OCI-LY7 (cell line): ENCODE measurements around the gene DND1. TPM values are rescaled to one million over a fixed set of nuclear protein-coding genes. Genes with fewer than 3 reads are reported as not detected.
A peak's percentile ranks its signal among the peaks of the same experiment; 100 is the strongest.
"Not testable (repeated sequence)": the region's sequence is repeated elsewhere in the genome, so short reads cannot be mapped to it uniquely, and the experiment has no call there.

Source experiments
- BruUV-seq: library from RNA; stranded (reverse); fragments of 400-500 nt; replicated peaks from 2 replicates; lab custom pipeline; 2021; lab: Mats Ljungman, UMichigan
- CTCF ChIA-PET: fragments of 300-600 bp; sonication (Branson Sonifier 250); formaldehyde crosslinking; loops from one replicate; lab custom pipeline; 2022; ENCODE audit warnings: antibody characterized with exemption; ENCODE audit not compliant: unreplicated experiment; lab: Charles Lee
- POLR2A ChIA-PET: fragments of 300-600 bp; sonication (Branson Sonifier 250); formaldehyde crosslinking; loops from one replicate; lab custom pipeline; 2022; ENCODE audit warnings: antibody characterized with exemption; lab: Charles Lee
- DNase-seq: peaks from one replicate; pipeline ENCODE4 v3.0.0-alpha.2; 2015; ENCODE audit warnings: low spot score
- H2AFZ ChIP-seq: fragments of 200-600 bp; sonication (generic), shearing (Covaris generic); 2 replicates; pipeline ENCODE4 v1.6.1; 2014; ENCODE audit warnings: mild to moderate bottlenecking, antibody characterized with exemption, low read length, moderate library complexity
- H3K27ac ChIP-seq: fragments of 200-600 bp; sonication (generic); 2 replicates; pipeline ENCODE4 v1.5.1; 2014; ENCODE audit warnings: mixed run types, low read depth, mild to moderate bottlenecking, moderate library complexity, low read length, inconsistent platforms; ENCODE audit not compliant: poor library complexity, severe bottlenecking
- H3K36me3 ChIP-seq: fragments of 200-600 bp; sonication (generic); 2 replicates; pipeline ENCODE4 v1.6.1; 2014; ENCODE audit warnings: mild to moderate bottlenecking, antibody characterized with exemption, low read length, moderate library complexity, mixed read lengths; ENCODE audit not compliant: insufficient read depth
- H3K4me1 ChIP-seq: fragments of 200-600 bp; sonication (generic); 2 replicates; pipeline ENCODE4 v1.5.1; 2014; ENCODE audit warnings: mild to moderate bottlenecking, low read length; ENCODE audit not compliant: insufficient read depth, poor library complexity, severe bottlenecking
- H3K4me2 ChIP-seq: fragments of 200-600 bp; sonication (generic); 2 replicates; pipeline ENCODE4 v1.6.1; 2014; ENCODE audit warnings: mild to moderate bottlenecking, low read length
- H3K4me3 ChIP-seq: fragments of 200-600 bp; sonication (generic); 2 replicates; pipeline ENCODE4 v1.5.1; 2014; ENCODE audit warnings: mild to moderate bottlenecking, low read depth, low read length; ENCODE audit not compliant: poor library complexity, severe bottlenecking
- H3K79me2 ChIP-seq: fragments of 200-600 bp; sonication (generic); 2 replicates; pipeline ENCODE4 v1.6.1; 2016; ENCODE audit warnings: low read depth, mild to moderate bottlenecking, low read length, moderate library complexity, mixed read lengths; ENCODE audit not compliant: insufficient read depth
- H3K9me2 ChIP-seq: fragments of 200-600 bp; sonication (generic); 2 replicates; pipeline ENCODE4 v1.6.1; 2016; ENCODE audit warnings: mild to moderate bottlenecking, low read length, mixed read lengths; ENCODE audit not compliant: insufficient read depth
- H3K9me3 ChIP-seq: fragments of 200-600 bp; sonication (generic); 2 replicates; pipeline ENCODE4 v1.6.1; 2014; ENCODE audit warnings: mild to moderate bottlenecking, mixed run types, low read length, mixed read lengths
- H4K20me1 ChIP-seq: fragments of 200-600 bp; sonication (generic); 2 replicates; pipeline ENCODE4 v1.6.1; 2014; ENCODE audit warnings: mild to moderate bottlenecking, antibody characterized with exemption, low read length, moderate library complexity, mixed read lengths; ENCODE audit not compliant: insufficient read depth
- CTCF ChIP-seq: fragments of 200-600 bp; sonication (generic); conservative IDR thresholded peaks from 2 replicates; pipeline ENCODE4 v1.5.1; 2014; ENCODE audit warnings: mild to moderate bottlenecking, antibody characterized with exemption, low read length, moderate library complexity, mixed read lengths
- EZH2phosphoT487 ChIP-seq: fragments of 200-600 bp; sonication (generic); IDR thresholded peaks from 2 replicates; pipeline ENCODE4 v1.6.1; 2018; ENCODE audit warnings: low read depth, borderline replicate concordance, mild to moderate bottlenecking, mixed run types, antibody characterized with exemption, low read length, moderate library complexity, mixed read lengths
- intact Hi-C: fragments of 100-400 bp; cut with micrococcal nuclease; formaldehyde crosslinking; loops from one replicate; pipeline ENCODE4 v1.10.0; 2022; ENCODE audit not compliant: unreplicated experiment
- total RNA-seq, 2 experiments: library from RNA; depleted of rRNA in 1 of 2; stranded (reverse); fragments of >200 nt in 1 of 2; shearing (Covaris generic) in 1 of 2; gene quantifications; 2 replicates each; pipeline ENCODE4 v1.2.3, GENCODE V29; 2014 to 2022

Gene DND1
- total RNA-seq, 2 experiments from 2014 or later, result 2.2 to 4.5 TPM

- Histone ChIP-seq H4K20me1 (no peaks in the 10 kb centered on the region), H2AFZ (no peak overlapping the region), H3K4me2 (no peak overlapping the region), H3K79me2 (no peaks in the 10 kb centered on the region), H3K9me2 (no peaks in the 10 kb centered on the region), H3K27ac (no peak overlapping the region), H3K4me3 (no peak overlapping the region), H3K4me1 (no peaks in the 10 kb centered on the region), H3K9me3 (no peaks in the 10 kb centered on the region), H3K36me3 (peaks cover 11% of the 10 kb centered on the region; the same call in 1 of the 2 replicates)
- DNase-seq, result no peak
- ChIA-PET POLR2A (interaction anchor here (0.6 to 0.9 kb wide), 2 partner anchors 18 to 902 kb away, joined by 3 read pairs; no protein-coding TSS in a partner anchor), CTCF (no interaction called here)
- TF ChIP-seq EZH2phosphoT487, result no peak
- TF ChIP-seq CTCF, result no peak
- intact Hi-C loops, result no loop called here
- BruUV-seq, result no TSS peak
Observed at GRCh38 chr5:140711794-140712193, 38.4 kb upstream of the DND1 start.

- Histone ChIP-seq H4K20me1 (no peaks in the 10 kb centered on the region), H3K4me1 (no peaks in the 10 kb centered on the region), H3K79me2 (no peaks in the 10 kb centered on the region), H3K4me3 (no peak overlapping the region), H3K36me3 (peaks cover 18% of the 10 kb centered on the region), H3K27ac (no peak overlapping the region), H3K9me3 (no peaks in the 10 kb centered on the region), H3K4me2 (peak overlapping the region; percentile 22; the same call in 1 of the 2 replicates), H3K9me2 (no peaks in the 10 kb centered on the region), H2AFZ (peak overlapping the region; percentile 18; the same call in 1 of the 2 replicates)
- TF ChIP-seq CTCF, result no peak
- no peak for TF ChIP-seq EZH2phosphoT487
- intact Hi-C loops, result no loop called here
- no peak for DNase-seq
- ChIA-PET CTCF (no interaction called here), POLR2A (interaction anchor here (0.6 to 0.9 kb wide), 3 partner anchors 19 to 901 kb away, joined by 3 to 4 read pairs (median 3); no protein-coding TSS in a partner anchor)
- BruUV-seq, result no TSS peak
Observed at GRCh38 chr5:140710899-140711552, 37.6 kb upstream of the DND1 start.

GRCh38 chr5:140708787-140709186, 35.4 kb upstream of the DND1 start:
- BruUV-seq, H3K4me3 ChIP-seq, DNase-seq, H4K20me1 ChIP-seq, H3K4me1 ChIP-seq, H3K79me2 ChIP-seq, H3K27ac ChIP-seq, POLR2A ChIA-PET, H2AFZ ChIP-seq, CTCF ChIA-PET, H3K9me2 ChIP-seq, intact Hi-C loops, H3K9me3 ChIP-seq, H3K4me2 ChIP-seq: not testable (repeated sequence)
- peaks cover 41% of the 10 kb centered on the region for H3K36me3 ChIP-seq
